GM12878 (cell line): ENCODE measurements around the gene NME8.
"Not testable (repeated sequence)": the region's sequence is repeated elsewhere in the genome, so short reads cannot be mapped to it uniquely, and the experiment has no call there.

Source experiments
- CBFB ChIP-seq: IDR thresholded peaks from 2 replicates; pipeline ENCODE4 v1.6.1; 2016; ENCODE audit warnings: antibody characterized with exemption, low read depth
- ETV6 ChIP-seq, 2 experiments: fragments of 450-650 bp in 1 of 2; IDR thresholded peaks in 1 of 2; conservative IDR thresholded peaks in 1 of 2; 2 replicates each; pipeline ENCODE4 v1.6.1; 2014; ENCODE audit warnings: antibody characterized with exemption in 1 of 2, borderline replicate concordance in 1 of 2, low read depth in 1 of 2, mild to moderate bottlenecking in 1 of 2, moderate library complexity in 1 of 2
- POLR2A ChIP-seq: IDR thresholded peaks from 2 replicates; pipeline ENCODE4 v1.6.1; 2011; ENCODE audit warnings: low read depth, mild to moderate bottlenecking, low read length
- TF ChIP-seq, protein P1 (sequence below): IDR thresholded peaks from 2 replicates; pipeline ENCODE4 v1.6.1; 2012; ENCODE audit warnings: mild to moderate bottlenecking, low read depth, low read length
- TF ChIP-seq, protein P2 (sequence below): fragments of 450-650 bp; IDR thresholded peaks from 2 replicates; pipeline ENCODE4 v1.6.1; 2017; ENCODE audit warnings: antibody characterized with exemption, mild to moderate bottlenecking, moderate library complexity
- TF ChIP-seq, protein P3 (sequence below), 3 experiments: IDR thresholded peaks in 2 of 3; conservative IDR thresholded peaks in 1 of 3; 2 replicates each; pipeline ENCODE4 v1.5.1; 2011; ENCODE audit warnings: low read depth in 3 of 3, low read length in 3 of 3, mild to moderate bottlenecking in 3 of 3, control low read depth in 2 of 3, moderate library complexity in 2 of 3, inconsistent platforms in 1 of 3, mixed read lengths in 1 of 3; ENCODE audit not compliant: control insufficient read depth in 2 of 3, insufficient read depth in 1 of 3; ENCODE audit errors: extremely low read depth in 1 of 3

DNA sequence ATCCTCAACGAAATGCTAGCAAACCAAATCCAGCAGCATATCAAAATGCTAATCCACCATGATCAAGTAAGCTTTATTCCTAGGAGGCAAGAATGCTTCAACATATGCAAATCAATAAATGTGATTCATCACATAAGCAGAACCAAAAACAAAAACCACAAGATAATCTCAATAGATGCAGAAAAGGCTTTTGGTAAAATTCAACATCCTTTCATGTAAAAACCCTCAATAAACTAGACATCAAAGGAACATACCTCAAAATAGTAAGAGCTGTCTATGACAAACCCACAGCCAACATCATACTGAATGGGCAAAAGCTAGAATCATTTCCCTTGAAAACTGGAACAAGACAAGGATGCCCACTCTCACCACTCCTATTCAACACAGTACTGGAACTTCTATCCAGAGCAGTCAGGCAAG lies 36.2 kb upstream of the NME8 start:
- TF ChIP-seq POLR2A; ETV6 (conservative IDR thresholded peaks at IDR 0.05 in 1 of 2, IDR thresholded peaks at IDR 0.05 in 1 of 2; ENCODE audit: borderline replicate concordance in 1 of 2, low read depth in 1 of 2): not testable (repeated sequence)
- TF ChIP-seq, protein P1, sequence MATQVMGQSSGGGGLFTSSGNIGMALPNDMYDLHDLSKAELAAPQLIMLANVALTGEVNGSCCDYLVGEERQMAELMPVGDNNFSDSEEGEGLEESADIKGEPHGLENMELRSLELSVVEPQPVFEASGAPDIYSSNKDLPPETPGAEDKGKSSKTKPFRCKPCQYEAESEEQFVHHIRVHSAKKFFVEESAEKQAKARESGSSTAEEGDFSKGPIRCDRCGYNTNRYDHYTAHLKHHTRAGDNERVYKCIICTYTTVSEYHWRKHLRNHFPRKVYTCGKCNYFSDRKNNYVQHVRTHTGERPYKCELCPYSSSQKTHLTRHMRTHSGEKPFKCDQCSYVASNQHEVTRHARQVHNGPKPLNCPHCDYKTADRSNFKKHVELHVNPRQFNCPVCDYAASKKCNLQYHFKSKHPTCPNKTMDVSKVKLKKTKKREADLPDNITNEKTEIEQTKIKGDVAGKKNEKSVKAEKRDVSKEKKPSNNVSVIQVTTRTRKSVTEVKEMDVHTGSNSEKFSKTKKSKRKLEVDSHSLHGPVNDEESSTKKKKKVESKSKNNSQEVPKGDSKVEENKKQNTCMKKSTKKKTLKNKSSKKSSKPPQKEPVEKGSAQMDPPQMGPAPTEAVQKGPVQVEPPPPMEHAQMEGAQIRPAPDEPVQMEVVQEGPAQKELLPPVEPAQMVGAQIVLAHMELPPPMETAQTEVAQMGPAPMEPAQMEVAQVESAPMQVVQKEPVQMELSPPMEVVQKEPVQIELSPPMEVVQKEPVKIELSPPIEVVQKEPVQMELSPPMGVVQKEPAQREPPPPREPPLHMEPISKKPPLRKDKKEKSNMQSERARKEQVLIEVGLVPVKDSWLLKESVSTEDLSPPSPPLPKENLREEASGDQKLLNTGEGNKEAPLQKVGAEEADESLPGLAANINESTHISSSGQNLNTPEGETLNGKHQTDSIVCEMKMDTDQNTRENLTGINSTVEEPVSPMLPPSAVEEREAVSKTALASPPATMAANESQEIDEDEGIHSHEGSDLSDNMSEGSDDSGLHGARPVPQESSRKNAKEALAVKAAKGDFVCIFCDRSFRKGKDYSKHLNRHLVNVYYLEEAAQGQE: not testable (repeated sequence)
- TF ChIP-seq, protein P2, sequence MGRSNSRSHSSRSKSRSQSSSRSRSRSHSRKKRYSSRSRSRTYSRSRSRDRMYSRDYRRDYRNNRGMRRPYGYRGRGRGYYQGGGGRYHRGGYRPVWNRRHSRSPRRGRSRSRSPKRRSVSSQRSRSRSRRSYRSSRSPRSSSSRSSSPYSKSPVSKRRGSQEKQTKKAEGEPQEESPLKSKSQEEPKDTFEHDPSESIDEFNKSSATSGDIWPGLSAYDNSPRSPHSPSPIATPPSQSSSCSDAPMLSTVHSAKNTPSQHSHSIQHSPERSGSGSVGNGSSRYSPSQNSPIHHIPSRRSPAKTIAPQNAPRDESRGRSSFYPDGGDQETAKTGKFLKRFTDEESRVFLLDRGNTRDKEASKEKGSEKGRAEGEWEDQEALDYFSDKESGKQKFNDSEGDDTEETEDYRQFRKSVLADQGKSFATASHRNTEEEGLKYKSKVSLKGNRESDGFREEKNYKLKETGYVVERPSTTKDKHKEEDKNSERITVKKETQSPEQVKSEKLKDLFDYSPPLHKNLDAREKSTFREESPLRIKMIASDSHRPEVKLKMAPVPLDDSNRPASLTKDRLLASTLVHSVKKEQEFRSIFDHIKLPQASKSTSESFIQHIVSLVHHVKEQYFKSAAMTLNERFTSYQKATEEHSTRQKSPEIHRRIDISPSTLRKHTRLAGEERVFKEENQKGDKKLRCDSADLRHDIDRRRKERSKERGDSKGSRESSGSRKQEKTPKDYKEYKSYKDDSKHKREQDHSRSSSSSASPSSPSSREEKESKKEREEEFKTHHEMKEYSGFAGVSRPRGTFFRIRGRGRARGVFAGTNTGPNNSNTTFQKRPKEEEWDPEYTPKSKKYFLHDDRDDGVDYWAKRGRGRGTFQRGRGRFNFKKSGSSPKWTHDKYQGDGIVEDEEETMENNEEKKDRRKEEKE: not testable (repeated sequence)
- TF ChIP-seq CBFB: peak; percentile 60; the same call in 1 of the 2 replicates
- TF ChIP-seq, protein P3, sequence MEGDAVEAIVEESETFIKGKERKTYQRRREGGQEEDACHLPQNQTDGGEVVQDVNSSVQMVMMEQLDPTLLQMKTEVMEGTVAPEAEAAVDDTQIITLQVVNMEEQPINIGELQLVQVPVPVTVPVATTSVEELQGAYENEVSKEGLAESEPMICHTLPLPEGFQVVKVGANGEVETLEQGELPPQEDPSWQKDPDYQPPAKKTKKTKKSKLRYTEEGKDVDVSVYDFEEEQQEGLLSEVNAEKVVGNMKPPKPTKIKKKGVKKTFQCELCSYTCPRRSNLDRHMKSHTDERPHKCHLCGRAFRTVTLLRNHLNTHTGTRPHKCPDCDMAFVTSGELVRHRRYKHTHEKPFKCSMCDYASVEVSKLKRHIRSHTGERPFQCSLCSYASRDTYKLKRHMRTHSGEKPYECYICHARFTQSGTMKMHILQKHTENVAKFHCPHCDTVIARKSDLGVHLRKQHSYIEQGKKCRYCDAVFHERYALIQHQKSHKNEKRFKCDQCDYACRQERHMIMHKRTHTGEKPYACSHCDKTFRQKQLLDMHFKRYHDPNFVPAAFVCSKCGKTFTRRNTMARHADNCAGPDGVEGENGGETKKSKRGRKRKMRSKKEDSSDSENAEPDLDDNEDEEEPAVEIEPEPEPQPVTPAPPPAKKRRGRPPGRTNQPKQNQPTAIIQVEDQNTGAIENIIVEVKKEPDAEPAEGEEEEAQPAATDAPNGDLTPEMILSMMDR (IDR thresholded peaks at IDR 0.05 in 2 of 3, conservative IDR thresholded peaks at IDR 0.05 in 1 of 3; ENCODE audit: control insufficient read depth in 2 of 3, extremely low read depth in 1 of 3, insufficient read depth in 1 of 3, low read depth in 3 of 3, low read length in 3 of 3): not testable (repeated sequence)
